Upper lobe of right lung (tissue), 1 donor: ENCODE results near the gene OOSP2. TPM values are rescaled to one million over a fixed set of nuclear protein-coding genes. Genes with fewer than 3 reads are reported as not detected.
A peak's percentile ranks its signal among the peaks of the same experiment; 100 is the strongest.
"Not testable (repeated sequence)": the region's sequence is repeated elsewhere in the genome, so short reads cannot be mapped to it uniquely, and the experiment has no call there.

ENCODE experiments used
- ATAC-seq: fragments of 200-7000 bp; cut with Tn5 transposase; one replicate; pipeline ENCODE4 v1.9.1; 2020; ENCODE audit warnings: mild to moderate bottlenecking, moderate library complexity
- DNase-seq: peaks from one replicate; pipeline ENCODE4 v3.0.0-alpha.2; 2020
- H3K27ac ChIP-seq: fragments of 200-600 bp; one replicate; pipeline ENCODE4 v1.8.0; 2022
- H3K27me3 ChIP-seq: fragments of 200-600 bp; one replicate; pipeline ENCODE4 v1.8.0; 2022; ENCODE audit warnings: mild to moderate bottlenecking
- H3K36me3 ChIP-seq: fragments of 200-600 bp; one replicate; pipeline ENCODE4 v1.8.0; 2022
- H3K4me1 ChIP-seq: fragments of 200-600 bp; one replicate; pipeline ENCODE4 v1.8.0; 2022
- H3K4me3 ChIP-seq: fragments of 200-600 bp; one replicate; pipeline ENCODE4 v1.8.0; 2022; ENCODE audit warnings: mild to moderate bottlenecking
- H3K9me3 ChIP-seq: fragments of 200-600 bp; one replicate; pipeline ENCODE4 v1.8.0; 2022
- CTCF ChIP-seq: fragments of 200-600 bp; IDR thresholded peaks from one replicate; pipeline ENCODE4 v1.8.0; 2022; ENCODE audit warnings: antibody characterized with exemption
- intact Hi-C: fragments of 100-400 bp; cut with DNase I; formaldehyde crosslinking; loops from one replicate; pipeline ENCODE4 v1.11.0; 2022
- total RNA-seq: library from RNA; stranded (reverse); fragmentation: NEBNext Ultra II Directional; extraction: Animal tissue kit (Norgen Biotek cat#: 25700); gene quantifications from one replicate; pipeline ENCODE4 v1.2.1, GENCODE V29; 2021
- donor health status: DM: no; HTN: yes; CAD: no; lungs with severe emphysema.

The OOSP2 gene
- total RNA-seq, 1 donor from 2014 or later, result not detected

GRCh38 chr11:60069450-60069849 lies 29.2 kb downstream of the OOSP2 start:
- DNase-seq (no peak), ATAC-seq (no peak)
- no peak for TF ChIP-seq CTCF
- intact Hi-C loops, result no loop called here
- Histone ChIP-seq H3K36me3 (no peaks in the 10 kb centered on the region), H3K27me3 (no peaks in the 10 kb centered on the region), H3K9me3 (no peaks in the 10 kb centered on the region), H3K4me1 (no peaks in the 10 kb centered on the region), H3K4me3 (no peak overlapping the region), H3K27ac (no peak overlapping the region)

GRCh38 chr11:60071644-60072043 lies 31.4 kb downstream of the OOSP2 start:
- H3K27me3 ChIP-seq, H3K27ac ChIP-seq, H3K4me1 ChIP-seq, DNase-seq, H3K4me3 ChIP-seq, H3K36me3 ChIP-seq, H3K9me3 ChIP-seq, intact Hi-C loops, ATAC-seq: not testable (repeated sequence)

- no peak for DNase-seq
Observed at GRCh38 chr11:60077216-60077817, 37.1 kb downstream of the OOSP2 start.

GRCh38 chr11:60077981-60078380 lies 37.8 kb downstream of the OOSP2 start:
- intact Hi-C loops, result no loop called here
- ATAC-seq (no peak), DNase-seq (no peak)
- Histone ChIP-seq H3K4me3 (no peak overlapping the region), H3K27ac (no peak overlapping the region), H3K4me1 (no peaks in the 10 kb centered on the region), H3K9me3 (no peaks in the 10 kb centered on the region), H3K36me3 (no peaks in the 10 kb centered on the region), H3K27me3 (no peaks in the 10 kb centered on the region)
- TF ChIP-seq CTCF, result no peak

More at GRCh38 chr11:60077216-60077817, 37.1 kb downstream of the OOSP2 start:
- Histone ChIP-seq H3K27me3 (no peaks in the 10 kb centered on the region), H3K4me1 (no peaks in the 10 kb centered on the region), H3K9me3 (no peaks in the 10 kb centered on the region), H3K36me3 (no peaks in the 10 kb centered on the region), H3K4me3 (no peak overlapping the region), H3K27ac (no peak overlapping the region)
- no peak for TF ChIP-seq CTCF
- intact Hi-C loops, result no loop called here
- peak; percentile 43 for ATAC-seq

GRCh38 chr11:60078745-60079144 lies 38.5 kb downstream of the OOSP2 start:
- no peaks in the 10 kb centered on the region for H3K36me3 ChIP-seq
- no peaks in the 10 kb centered on the region for H3K4me1 ChIP-seq
- H3K4me3 ChIP-seq, result no peak overlapping the region
- intact Hi-C loops, result no loop called here
- no peaks in the 10 kb centered on the region for H3K27me3 ChIP-seq
- no peak for TF ChIP-seq CTCF
- no peak overlapping the region for H3K27ac ChIP-seq
- H3K9me3 ChIP-seq, result no peaks in the 10 kb centered on the region
- DNase-seq (no peak), ATAC-seq (no peak)

- Histone ChIP-seq H3K4me1 (no peaks in the 10 kb centered on the region), H3K27ac (no peak overlapping the region), H3K4me3 (no peak overlapping the region), H3K9me3 (no peaks in the 10 kb centered on the region), H3K27me3 (no peaks in the 10 kb centered on the region), H3K36me3 (no peaks in the 10 kb centered on the region)
- DNase-seq, result no peak
- no peak for TF ChIP-seq CTCF
- intact Hi-C loops, result no loop called here
- ATAC-seq, result no peak
Observed at GRCh38 chr11:60080535-60080934, 40.3 kb downstream of the OOSP2 start.
